HG03521 (cell line): Measurements from ENCODE around the gene TAF10.

Source experiments
- ATAC-seq: cut with Tn5 transposase; IDR thresholded peaks from one replicate; pipeline ENCODE4 v1.9.1; 2021; ENCODE audit warnings: mild to moderate bottlenecking, moderate library complexity; ENCODE audit not compliant: unreplicated experiment

The TAF10 gene

GRCh38 chr11:6609502-6610015 lies 2.5 kb downstream of the TAF10 start:
- ATAC-seq: no peak

GRCh38 chr11:6608726-6609501 lies 3.1 kb downstream of the TAF10 start:
- no peak for ATAC-seq

- no peak for ATAC-seq
These were observed 4.0 kb downstream of the TAF10 start for GRCh38 chr11:6608011-6608410.

GRCh38 chr11:6607190-6607795 lies 4.7 kb downstream of the TAF10 start:
- no peak for ATAC-seq

- peak; percentile 32 for ATAC-seq
These were observed 5.4 kb downstream of the TAF10 start for GRCh38 chr11:6606471-6607189.

- ATAC-seq: no peak
These were observed 7.2 kb downstream of the TAF10 start for GRCh38 chr11:6604790-6605189.

GRCh38 chr11:6604081-6604626 lies 7.9 kb downstream of the TAF10 start:
- peak; percentile 39 for ATAC-seq

- peak; percentile 84 for ATAC-seq
These were observed 8.5 kb downstream of the TAF10 start, which contains the start of the genes ILK and RRP8 for GRCh38 chr11:6603287-6604080. Gene ILK (plus strand): TSS chr11:6603774. CDS start chr11:6604272, 498 bp downstream. Gene RRP8 (minus strand): TSS chr11:6603616. CDS start chr11:6603502, 114 bp downstream.

- ATAC-seq: no peak
These were observed 9.7 kb downstream of the TAF10 start for GRCh38 chr11:6602096-6602940.

- no peak for ATAC-seq
These were observed 11.0 kb downstream of the TAF10 start for GRCh38 chr11:6601041-6601461.

- ATAC-seq: no peak
These were observed 12.1 kb downstream of the TAF10 start for GRCh38 chr11:6599881-6600390.

- no peak for ATAC-seq
These were observed 12.6 kb downstream of the TAF10 start for GRCh38 chr11:6599449-6599848.

- ATAC-seq: no peak
These were observed 13.5 kb downstream of the TAF10 start for GRCh38 chr11:6598555-6598954.

- no peak for ATAC-seq
These were observed 15.7 kb downstream of the TAF10 start for GRCh38 chr11:6596239-6596877.

- ATAC-seq: no peak
These were observed 17.8 kb downstream of the TAF10 start for GRCh38 chr11:6594142-6594768.

- no peak for ATAC-seq
These were observed 24.0 kb downstream of the TAF10 start for GRCh38 chr11:6588018-6588417.

GRCh38 chr11:6587360-6587953 lies 24.6 kb downstream of the TAF10 start:
- ATAC-seq: no peak
